PC-3 (cell line): ENCODE measurements around the gene DLG4. TPM values are rescaled to one million over a fixed set of nuclear protein-coding genes. Genes with fewer than 3 reads are reported as not detected.

Experiments used
- ATAC-seq: fragments of 200-7000 bp; cut with Tn5 transposase; 2 replicates; pipeline ENCODE4 v1.9.1; 2020; ENCODE audit warnings: mild to moderate bottlenecking, moderate library complexity
- BruUV-seq: library from RNA; stranded (reverse); fragments of 400-500 nt; replicated peaks from 2 replicates; lab custom pipeline; 2021; lab: Mats Ljungman, UMichigan
- CTCF ChIA-PET: fragments of 300-600 bp; sonication (Branson Sonifier 250); formaldehyde crosslinking; loops from one replicate; lab custom pipeline; 2022; ENCODE audit warnings: antibody characterized with exemption; lab: Charles Lee
- POLR2A ChIA-PET: fragments of 300-600 bp; sonication (Branson Sonifier 250); formaldehyde crosslinking; loops from one replicate; lab custom pipeline; 2022; ENCODE audit warnings: antibody characterized with exemption; ENCODE audit not compliant: unreplicated experiment; lab: Charles Lee
- DNase-seq: peaks from one replicate; pipeline ENCODE4 v3.0.0-alpha.2; 2015
- H2AFZ ChIP-seq: fragments of 300-600 bp; sonication (generic); 2 replicates; pipeline ENCODE4 v1.6.0; 2016; ENCODE audit warnings: antibody characterized with exemption, low read length
- H3F3A ChIP-seq: fragments of 300-600 bp; sonication (generic); one replicate; pipeline ENCODE4 v1.6.0; 2017; ENCODE audit warnings: antibody characterized with exemption, low read length, control low read depth, mild to moderate bottlenecking; ENCODE audit not compliant: unreplicated experiment
- H3K27ac ChIP-seq: fragments of 300-600 bp; sonication (generic); 2 replicates; pipeline ENCODE4 v1.5.1; 2016; ENCODE audit warnings: mild to moderate bottlenecking, low read length
- H3K27me3 ChIP-seq: fragments of 300-600 bp; sonication (generic); 2 replicates; pipeline ENCODE4 v1.6.1; 2016; ENCODE audit warnings: low read length, mixed read lengths
- H3K36me3 ChIP-seq: fragments of 300-600 bp; sonication (generic); 2 replicates; pipeline ENCODE4 v1.6.1; 2016; ENCODE audit warnings: low read depth, mixed run types, low read length, mixed read lengths
- H3K4me1 ChIP-seq: fragments of 300-600 bp; sonication (generic); 2 replicates; pipeline ENCODE4 v1.5.1; 2016; ENCODE audit warnings: low read length; ENCODE audit not compliant: insufficient read depth
- H3K4me2 ChIP-seq: fragments of 300-600 bp; sonication (generic); 2 replicates; pipeline ENCODE4 v1.6.0; 2016; ENCODE audit warnings: low read length
- H3K4me3 ChIP-seq: fragments of 300-600 bp; sonication (generic); 2 replicates; pipeline ENCODE4 v1.5.1; 2016; ENCODE audit warnings: mild to moderate bottlenecking, low read length, mixed read lengths
- H3K79me2 ChIP-seq: fragments of 300-600 bp; sonication (generic); 2 replicates; pipeline ENCODE4 v1.6.1; 2017; ENCODE audit warnings: low read length, mixed read lengths
- H3K9ac ChIP-seq: fragments of 300-600 bp; sonication (generic); 2 replicates; pipeline ENCODE4 v1.6.0; 2016; ENCODE audit warnings: mild to moderate bottlenecking, low read length
- H3K9me2 ChIP-seq: fragments of 300-600 bp; sonication (generic); replicated peaks from 2 replicates; pipeline ENCODE4 v1.6.1; 2016; ENCODE audit warnings: mixed run types, low read length, mixed read lengths
- H3K9me3 ChIP-seq: fragments of 300-600 bp; sonication (generic); 2 replicates; pipeline ENCODE4 v1.6.1; 2016; ENCODE audit warnings: low read length, mixed read lengths
- H4K20me1 ChIP-seq: fragments of 300-600 bp; sonication (generic); 2 replicates; pipeline ENCODE4 v1.6.1; 2016; ENCODE audit warnings: low read length, mixed read lengths
- EZH2 ChIP-seq: fragments of 300-600 bp; sonication (generic); IDR thresholded peaks from one replicate; pipeline ENCODE4 v1.6.1; 2017; ENCODE audit warnings: antibody characterized with exemption, mild to moderate bottlenecking, low read length; ENCODE audit not compliant: unreplicated experiment
- EZH2phosphoT487 ChIP-seq: fragments of 300-600 bp; sonication (generic); IDR thresholded peaks from 2 replicates; pipeline ENCODE4 v1.6.1; 2018; ENCODE audit warnings: mild to moderate bottlenecking, antibody characterized with exemption, low read length, borderline replicate concordance
- intact Hi-C: fragments of 100-400 bp; cut with micrococcal nuclease; formaldehyde crosslinking; loops from 2 replicates; pipeline ENCODE4 v1.9.0; 2023
- total RNA-seq: library from RNA; depleted of rRNA; stranded (reverse); fragments of >200 nt; gene quantifications from 2 replicates; pipeline ENCODE4 v1.2.3, GENCODE V29; 2014
- TF ChIP-seq, protein P1 (sequence below): fragments of 300-600 bp; sonication (generic); conservative IDR thresholded peaks from 2 replicates; pipeline ENCODE4 v1.5.1; 2017; ENCODE audit warnings: antibody characterized with exemption, low read depth, mild to moderate bottlenecking, low read length

DLG4 gene
- total RNA-seq, 1 experiment from 2014 or later, result 6.5 TPM

DNA sequence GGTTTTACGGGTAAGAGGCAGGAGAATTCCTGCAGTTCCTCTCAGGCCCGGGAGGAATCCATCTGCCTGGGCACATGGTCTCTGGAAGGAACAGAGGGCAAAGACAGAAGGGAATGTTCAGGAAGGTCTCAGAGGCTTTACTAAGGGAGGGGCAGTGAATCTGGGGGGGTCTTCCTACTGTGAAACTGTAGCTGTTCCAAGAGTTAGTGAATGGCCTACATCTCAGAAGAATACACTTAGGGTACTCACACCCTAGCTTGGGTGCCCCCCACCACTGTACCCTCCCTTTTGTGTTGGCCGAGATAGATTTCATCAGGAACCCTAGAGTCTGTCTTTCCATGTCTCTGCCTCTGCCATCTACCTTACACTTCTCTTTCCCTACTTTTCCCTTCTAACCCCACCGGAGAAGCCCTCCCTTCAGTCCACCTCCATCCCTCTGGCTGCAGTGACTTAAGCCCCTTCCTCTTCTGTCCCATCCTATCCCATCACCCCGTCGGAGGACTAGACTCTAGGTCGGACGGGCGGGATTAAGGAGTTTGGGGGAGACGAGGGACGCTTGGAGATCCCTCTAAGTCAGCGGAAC, 316 bp downstream of the DLG4 start:
- no TSS peak for BruUV-seq
- no peak for ATAC-seq
- peaks cover 38% of the 10 kb centered on the region for H3K79me2 ChIP-seq
- ChIA-PET CTCF (no interaction called here), POLR2A (no interaction called here)
- H3K4me2 ChIP-seq, result peak overlapping the region; percentile 86
- DNase-seq, result no peak
- H4K20me1 ChIP-seq, result peaks cover 14% of the 10 kb centered on the region; the same call in 1 of the 2 replicates
- H2AFZ ChIP-seq, result no peak overlapping the region; the same call in 1 of the 2 replicates
- no peaks in the 10 kb centered on the region for H3K27me3 ChIP-seq
- H3K9ac ChIP-seq, result peak overlapping the region; percentile 97
- peak overlapping the region; percentile 81 for H3K4me3 ChIP-seq
- H3K9me3 ChIP-seq, result no peaks in the 10 kb centered on the region
- H3K27ac ChIP-seq, result peak overlapping the region; percentile 97
- H3K36me3 ChIP-seq, result peaks cover 26% of the 10 kb centered on the region
- no peaks in the 10 kb centered on the region for H3F3A ChIP-seq
- peaks cover 34% of the 10 kb centered on the region for H3K4me1 ChIP-seq
- TF ChIP-seq EZH2phosphoT487 (no peak), EZH2 (no peak)
- TF ChIP-seq, protein P1, sequence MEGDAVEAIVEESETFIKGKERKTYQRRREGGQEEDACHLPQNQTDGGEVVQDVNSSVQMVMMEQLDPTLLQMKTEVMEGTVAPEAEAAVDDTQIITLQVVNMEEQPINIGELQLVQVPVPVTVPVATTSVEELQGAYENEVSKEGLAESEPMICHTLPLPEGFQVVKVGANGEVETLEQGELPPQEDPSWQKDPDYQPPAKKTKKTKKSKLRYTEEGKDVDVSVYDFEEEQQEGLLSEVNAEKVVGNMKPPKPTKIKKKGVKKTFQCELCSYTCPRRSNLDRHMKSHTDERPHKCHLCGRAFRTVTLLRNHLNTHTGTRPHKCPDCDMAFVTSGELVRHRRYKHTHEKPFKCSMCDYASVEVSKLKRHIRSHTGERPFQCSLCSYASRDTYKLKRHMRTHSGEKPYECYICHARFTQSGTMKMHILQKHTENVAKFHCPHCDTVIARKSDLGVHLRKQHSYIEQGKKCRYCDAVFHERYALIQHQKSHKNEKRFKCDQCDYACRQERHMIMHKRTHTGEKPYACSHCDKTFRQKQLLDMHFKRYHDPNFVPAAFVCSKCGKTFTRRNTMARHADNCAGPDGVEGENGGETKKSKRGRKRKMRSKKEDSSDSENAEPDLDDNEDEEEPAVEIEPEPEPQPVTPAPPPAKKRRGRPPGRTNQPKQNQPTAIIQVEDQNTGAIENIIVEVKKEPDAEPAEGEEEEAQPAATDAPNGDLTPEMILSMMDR, result no peak
- intact Hi-C loops, result no loop called here
- H3K9me2 ChIP-seq, result no peaks in the 10 kb centered on the region

DNA sequence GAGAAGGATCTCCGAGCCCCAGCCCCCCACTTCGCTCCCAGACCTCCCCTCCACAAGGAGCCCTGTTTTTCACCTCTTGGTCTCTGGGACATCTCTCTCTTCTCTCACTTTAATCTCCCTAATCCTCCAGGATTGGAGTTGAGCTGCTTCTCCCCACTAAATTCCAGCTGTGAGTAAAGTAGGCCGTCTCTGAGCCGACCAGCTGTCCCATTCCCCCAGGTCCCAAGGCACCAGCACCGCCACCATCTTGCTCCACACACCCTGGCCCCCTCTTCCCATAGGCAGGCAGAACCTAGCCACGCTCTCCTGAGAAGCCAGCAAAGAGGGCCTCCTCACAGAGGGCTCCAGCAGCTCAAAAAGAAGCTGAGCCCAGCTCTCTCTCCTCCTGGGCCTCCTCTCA, 878 bp downstream of the DLG4 start:
- H3K27ac ChIP-seq, result no peak overlapping the region
- POLR2A ChIA-PET, result no interaction called here

More for the DNA sequence above, 878 bp downstream of the DLG4 start:
- peak overlapping the region; percentile 86; the same call in 1 of the 2 replicates for H3K4me2 ChIP-seq
- H2AFZ ChIP-seq, result no peak overlapping the region
- H3F3A ChIP-seq, result no peaks in the 10 kb centered on the region
- H3K4me3 ChIP-seq, result no peak overlapping the region
- H3K27me3 ChIP-seq, result no peaks in the 10 kb centered on the region
- H3K9me2 ChIP-seq, result no peaks in the 10 kb centered on the region
- peaks cover 41% of the 10 kb centered on the region for H3K79me2 ChIP-seq
- TF ChIP-seq EZH2 (no peak), EZH2phosphoT487 (no peak)
- TF ChIP-seq, protein P1, result no peak
- ATAC-seq, result no peak
- no peak overlapping the region for H3K9ac ChIP-seq
- no peak for DNase-seq
- BruUV-seq, result no TSS peak
- CTCF ChIA-PET, result no interaction called here
- peaks cover 34% of the 10 kb centered on the region for H3K4me1 ChIP-seq
- H3K9me3 ChIP-seq, result no peaks in the 10 kb centered on the region
- peaks cover 14% of the 10 kb centered on the region; the same call in 1 of the 2 replicates for H4K20me1 ChIP-seq
- peaks cover 25% of the 10 kb centered on the region for H3K36me3 ChIP-seq
- intact Hi-C loops, result no loop called here
